Measurements from ENCODE around the gene COPE.

COPE gene

GRCh38 chr19:18865973-18866799 lies 53.0 kb downstream of the COPE start:
- DNase-seq = peak; percentile 64

- no peak for DNase-seq
Observed at GRCh38 chr19:18865106-18865972, 53.8 kb downstream of the COPE start.

GRCh38 chr19:18863843-18864362 lies 55.3 kb downstream of the COPE start:
- no peak for DNase-seq

GRCh38 chr19:18862976-18863842 lies 56.0 kb downstream of the COPE start:
- no peak for DNase-seq

- DNase-seq = no peak
Observed at GRCh38 chr19:18861917-18862316, 57.3 kb downstream of the COPE start.

GRCh38 chr19:18861235-18861634 lies 58.0 kb downstream of the COPE start:
- no peak for DNase-seq

- no peak for DNase-seq
Observed at GRCh38 chr19:18860725-18861124, 58.5 kb downstream of the COPE start.

GRCh38 chr19:18860302-18860700 lies 58.9 kb downstream of the COPE start:
- DNase-seq = no peak

GRCh38 chr19:18859676-18860301 lies 59.4 kb downstream of the COPE start:
- DNase-seq = no peak

- DNase-seq = no peak
Observed at GRCh38 chr19:18858906-18859646, 60.1 kb downstream of the COPE start.

GRCh38 chr19:18857223-18857622 lies 62.0 kb downstream of the COPE start:
- no peak for DNase-seq

- no peak for DNase-seq
Observed at GRCh38 chr19:18856385-18857126, 62.6 kb downstream of the COPE start.

GRCh38 chr19:18855647-18856384 lies 63.4 kb downstream of the COPE start:
- DNase-seq = no peak

GRCh38 chr19:18854982-18855381 lies 64.2 kb downstream of the COPE start:
- no peak for DNase-seq

GRCh38 chr19:18853755-18854427 lies 65.3 kb downstream of the COPE start:
- no peak for DNase-seq

GRCh38 chr19:18852648-18853047 lies 66.5 kb downstream of the COPE start:
- DNase-seq = no peak

GRCh38 chr19:18851673-18852325 lies 67.4 kb downstream of the COPE start:
- DNase-seq = no peak

- DNase-seq = no peak
Observed at GRCh38 chr19:18850471-18851375, 68.5 kb downstream of the COPE start.
